HG02798 (cell line): ENCODE data around the gene NDUFA6.
"Not testable (repeated sequence)": the region's sequence is repeated elsewhere in the genome, so short reads cannot be mapped to it uniquely, and the experiment has no call there.

Source experiments
- ATAC-seq: cut with Tn5 transposase; IDR thresholded peaks from one replicate; pipeline ENCODE4 v1.9.1; 2021; ENCODE audit warnings: mild to moderate bottlenecking; ENCODE audit not compliant: unreplicated experiment, poor library complexity

NDUFA6 gene

DNA sequence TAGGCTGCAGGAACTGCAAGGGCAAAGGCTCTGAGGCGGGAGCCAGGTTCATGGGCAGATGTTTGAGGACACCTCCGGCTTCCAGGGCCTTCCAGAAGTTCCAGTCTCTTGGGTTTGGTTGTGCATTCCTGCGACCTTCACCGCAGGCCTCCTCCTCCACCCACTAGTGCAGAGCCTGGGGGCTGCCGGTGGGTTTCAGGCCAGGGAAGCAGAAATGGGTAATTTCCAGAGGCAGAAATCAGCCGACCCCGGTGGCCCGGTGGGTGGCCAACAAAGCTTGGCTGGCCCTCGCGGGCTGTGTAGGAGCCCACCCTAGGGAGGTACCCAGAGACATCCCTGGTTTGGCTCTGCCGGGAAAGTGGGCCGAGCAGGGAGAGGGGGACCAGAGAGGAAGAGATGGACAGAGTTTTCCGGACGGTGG is 16.9 kb downstream of the NDUFA6 start:
- no peak for ATAC-seq

DNA sequence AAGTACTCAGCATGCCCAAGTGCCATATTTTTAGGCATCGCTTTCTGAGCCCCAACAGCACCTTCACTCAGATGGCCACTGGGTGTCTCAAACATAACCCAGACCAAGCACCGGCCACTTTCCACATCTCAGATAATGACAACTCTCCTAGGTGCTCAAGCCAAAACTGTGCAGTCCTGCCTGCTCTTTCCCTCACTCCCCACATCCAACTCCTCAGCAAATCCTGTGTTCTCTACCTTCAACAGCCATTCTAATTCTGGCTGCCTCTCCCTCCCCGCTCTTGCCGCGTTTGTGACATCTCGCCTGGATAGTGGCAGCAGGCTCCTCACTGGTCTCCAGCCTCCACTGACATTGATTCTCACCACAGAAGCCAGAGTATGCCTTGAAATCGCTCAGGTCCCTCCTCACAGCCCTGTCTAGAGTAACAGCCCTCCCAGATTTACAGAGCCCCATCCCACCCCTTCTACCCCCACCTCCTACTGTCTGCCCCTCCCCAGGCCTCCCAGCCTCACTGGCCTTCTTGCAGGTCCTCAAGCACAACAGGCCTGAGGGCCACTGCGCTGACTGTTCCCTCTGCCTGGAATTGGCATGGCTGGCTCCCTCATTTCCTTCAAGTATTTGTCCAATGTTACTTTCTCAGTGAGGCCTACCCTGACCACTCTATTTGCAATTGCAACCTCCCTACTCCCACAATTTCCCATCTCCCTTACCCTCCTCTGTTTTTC is 17.8 kb downstream of the NDUFA6 start:
- no peak for ATAC-seq

DNA sequence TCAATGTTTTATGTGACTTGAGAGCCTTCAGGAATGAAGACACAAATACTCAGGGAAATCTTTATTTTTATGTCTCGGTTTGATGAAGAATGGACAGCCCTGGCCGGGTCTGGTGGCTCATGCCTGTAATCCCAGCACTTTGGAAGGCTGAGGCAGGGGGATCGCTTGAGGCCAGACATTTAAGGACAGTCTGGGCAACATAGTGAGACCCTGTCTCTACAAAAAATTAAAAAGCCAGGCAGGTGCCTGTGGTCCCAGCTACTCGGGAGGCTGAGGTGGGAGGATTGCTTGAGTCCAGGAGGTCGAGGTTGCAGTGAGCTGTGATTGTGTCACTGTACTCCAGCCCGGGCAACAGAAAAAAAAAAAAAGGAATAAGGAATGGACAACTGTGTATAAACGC is 19.1 kb downstream of the NDUFA6 start:
- not testable (repeated sequence) for ATAC-seq

DNA sequence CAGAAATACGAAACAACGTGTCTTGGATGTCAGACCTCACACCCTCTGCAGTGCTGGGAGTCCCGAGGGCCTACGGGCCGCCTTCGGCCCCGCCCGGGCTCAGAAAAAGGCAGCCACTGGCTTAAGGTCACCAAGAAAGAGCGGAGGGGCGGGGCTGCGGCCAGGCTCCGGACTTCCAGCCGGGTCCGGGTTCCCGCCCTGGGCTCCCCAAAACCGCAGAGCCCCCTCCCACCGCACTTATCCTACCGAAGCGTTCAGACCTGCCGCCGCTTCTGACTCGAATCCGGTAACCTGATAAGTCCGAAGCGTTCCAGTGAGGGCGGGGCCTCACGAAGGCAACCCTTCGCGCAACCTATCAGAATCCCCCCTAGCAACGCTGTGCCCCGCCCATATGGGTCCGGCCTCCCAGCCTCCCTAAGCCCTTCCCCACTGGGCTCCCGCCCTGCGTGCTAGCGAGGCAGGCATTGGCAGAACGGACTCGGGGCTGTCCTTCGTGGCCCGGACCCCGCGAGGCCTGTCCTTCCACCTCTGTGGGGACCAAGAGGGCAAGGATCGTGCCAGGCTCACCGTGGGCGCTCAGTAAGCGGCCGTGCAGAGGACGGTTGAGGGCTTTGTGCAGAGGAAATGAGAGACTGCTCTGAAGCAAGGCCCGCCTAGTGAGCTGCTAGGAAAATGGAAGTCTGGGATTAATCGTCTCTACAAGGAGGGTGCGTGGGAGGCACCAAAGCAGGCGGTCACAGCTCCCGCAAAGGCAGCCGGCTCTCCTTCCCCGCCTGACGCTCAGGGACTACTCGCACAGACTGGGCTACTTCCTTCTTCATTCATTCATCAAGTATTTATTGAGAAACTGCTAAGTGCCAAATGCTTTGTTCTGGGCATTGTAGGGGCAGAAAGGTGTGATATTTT is 19.8 kb downstream of the NDUFA6 start, which contains the start of gene NAGA:
NAGA (minus strand) TSS at position 296 of the 906 bp plus-strand sequence. CDS start 515 bp downstream, outside the sequence.
- peak; percentile 94 for ATAC-seq

DNA sequence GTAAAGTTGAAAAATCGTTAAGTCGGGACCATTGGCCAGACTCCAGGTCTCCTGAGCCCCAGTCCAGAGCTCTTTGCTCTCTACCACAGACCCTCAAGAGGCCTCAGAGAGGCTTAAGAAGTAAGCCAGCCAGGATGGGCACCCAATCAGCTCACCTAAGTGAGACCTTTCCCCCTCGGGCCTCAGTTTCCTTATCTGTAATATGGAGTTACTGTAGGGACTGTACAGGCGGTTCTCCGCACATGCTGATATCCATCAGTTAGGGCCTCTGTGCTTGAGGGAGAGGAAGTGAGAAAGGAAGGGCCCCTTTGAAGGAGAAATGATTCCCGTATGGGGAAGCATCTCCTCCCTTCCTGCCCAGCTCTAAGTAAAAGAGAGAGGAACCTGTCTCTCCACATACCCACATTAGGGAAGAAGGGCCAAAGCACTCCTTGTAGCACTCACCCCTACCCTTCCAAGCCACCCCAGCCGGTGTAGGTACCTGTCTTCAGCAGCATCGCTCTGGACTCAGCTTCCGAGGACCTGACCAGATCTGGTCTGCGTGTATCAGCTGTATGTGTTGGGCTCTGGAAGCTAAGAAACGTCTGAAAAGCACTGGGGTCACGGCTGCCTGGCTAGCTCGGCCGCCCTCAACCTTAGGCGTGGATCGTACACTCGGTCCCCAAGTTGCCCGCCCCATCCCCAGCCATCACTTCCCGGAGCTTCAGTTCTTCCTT is 20.6 kb downstream of the NDUFA6 start:
- peak; percentile 6 for ATAC-seq

DNA sequence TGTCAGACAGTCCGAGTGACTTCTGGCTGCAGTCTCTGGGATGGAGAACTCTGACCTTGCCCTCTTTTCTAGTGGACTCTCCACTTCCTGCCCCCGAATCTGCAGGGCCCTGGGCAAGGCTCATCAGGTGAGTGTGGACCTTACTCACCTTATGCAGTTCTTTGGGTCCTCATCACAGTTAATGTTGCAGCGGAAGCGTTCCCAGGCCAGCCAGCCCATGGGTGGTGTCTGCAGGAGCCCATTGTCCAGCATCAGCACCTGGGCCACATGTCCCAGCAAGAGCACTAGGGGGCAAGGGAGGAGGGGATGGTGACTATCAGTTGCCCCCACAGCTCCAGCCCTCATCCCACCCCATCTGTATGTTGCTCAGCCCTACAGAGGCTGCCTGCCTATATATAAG is 22.3 kb downstream of the NDUFA6 start:
- ATAC-seq: no peak

DNA sequence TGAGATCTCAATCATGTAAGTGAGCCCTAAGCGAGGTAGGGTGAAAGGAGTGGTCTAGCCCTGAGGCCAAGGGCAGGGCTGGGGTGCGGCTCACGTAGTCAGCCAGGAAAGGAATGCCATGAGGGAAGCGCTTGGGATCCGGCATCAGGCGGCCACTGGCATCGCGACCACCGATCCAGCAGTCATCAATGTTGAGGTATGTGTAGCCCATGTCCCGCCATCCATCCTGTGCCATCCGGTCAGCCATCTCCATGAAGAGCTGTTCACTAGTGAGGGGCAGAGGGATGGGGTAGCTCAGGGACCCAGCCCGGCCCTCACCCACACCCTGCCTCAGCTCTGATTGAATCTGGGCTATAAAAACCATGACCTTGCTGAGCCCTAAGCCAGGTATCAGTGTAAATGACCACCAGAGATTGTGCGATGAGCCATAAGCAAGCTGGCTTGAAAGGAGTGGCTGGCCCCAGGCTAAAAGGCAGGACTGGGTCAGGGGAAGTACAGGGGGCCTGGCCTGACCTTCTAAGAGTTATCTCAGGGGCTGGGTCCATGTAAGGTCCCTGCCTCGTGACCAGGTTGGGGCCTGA is 22.8 kb downstream of the NDUFA6 start:
- ATAC-seq: no peak

DNA sequence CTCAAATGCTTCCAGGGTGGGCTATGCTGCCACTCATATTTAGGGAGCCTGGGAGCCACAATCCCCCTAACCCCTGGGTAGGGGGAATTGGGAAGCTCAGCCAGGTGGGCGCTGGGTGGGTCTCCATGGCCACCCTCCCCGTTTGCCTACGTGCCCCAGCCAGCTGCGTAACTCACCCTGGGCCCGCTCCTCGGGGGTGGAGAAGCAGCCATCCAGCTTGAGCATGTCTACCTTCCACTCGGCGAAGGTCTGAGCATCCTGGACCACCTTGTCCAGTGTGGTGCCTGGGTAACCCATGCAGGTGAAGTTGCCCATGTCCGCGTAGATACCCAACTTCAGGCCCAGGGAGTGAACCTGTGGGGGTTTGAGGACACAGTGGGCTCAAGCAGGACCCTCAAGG is 23.6 kb downstream of the NDUFA6 start:
- ATAC-seq: no peak

DNA sequence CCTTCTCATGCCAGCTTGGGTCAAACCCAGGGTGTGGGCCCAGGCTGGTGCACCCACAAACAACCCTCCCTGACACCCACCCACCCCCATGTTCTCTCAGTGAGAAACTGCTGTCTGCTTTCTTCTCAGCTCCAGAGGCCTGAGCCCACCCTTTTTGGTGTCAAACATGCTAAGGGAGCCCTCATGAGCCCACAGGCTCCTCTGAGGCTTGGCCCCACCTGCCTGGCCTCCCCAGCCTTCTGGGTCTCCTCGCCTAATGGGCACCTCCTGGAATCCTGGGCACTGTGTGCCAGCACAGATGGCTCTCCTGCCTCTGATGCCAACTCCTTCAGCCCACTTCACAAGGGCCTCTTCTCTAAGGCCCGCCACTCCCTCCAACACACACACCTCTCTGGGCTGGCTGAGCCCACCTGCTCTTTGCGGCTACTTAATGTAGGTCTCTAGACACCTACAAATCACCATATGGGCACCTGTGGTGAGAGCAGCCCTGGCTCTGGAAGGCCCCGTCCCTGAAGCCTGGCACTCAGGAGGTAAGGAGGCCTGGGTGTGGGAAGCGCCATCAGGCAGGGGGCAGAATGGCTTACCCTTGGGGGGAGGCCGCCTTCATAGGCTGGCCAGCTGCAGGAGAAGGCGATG is 24.3 kb downstream of the NDUFA6 start:
- no peak for ATAC-seq

DNA sequence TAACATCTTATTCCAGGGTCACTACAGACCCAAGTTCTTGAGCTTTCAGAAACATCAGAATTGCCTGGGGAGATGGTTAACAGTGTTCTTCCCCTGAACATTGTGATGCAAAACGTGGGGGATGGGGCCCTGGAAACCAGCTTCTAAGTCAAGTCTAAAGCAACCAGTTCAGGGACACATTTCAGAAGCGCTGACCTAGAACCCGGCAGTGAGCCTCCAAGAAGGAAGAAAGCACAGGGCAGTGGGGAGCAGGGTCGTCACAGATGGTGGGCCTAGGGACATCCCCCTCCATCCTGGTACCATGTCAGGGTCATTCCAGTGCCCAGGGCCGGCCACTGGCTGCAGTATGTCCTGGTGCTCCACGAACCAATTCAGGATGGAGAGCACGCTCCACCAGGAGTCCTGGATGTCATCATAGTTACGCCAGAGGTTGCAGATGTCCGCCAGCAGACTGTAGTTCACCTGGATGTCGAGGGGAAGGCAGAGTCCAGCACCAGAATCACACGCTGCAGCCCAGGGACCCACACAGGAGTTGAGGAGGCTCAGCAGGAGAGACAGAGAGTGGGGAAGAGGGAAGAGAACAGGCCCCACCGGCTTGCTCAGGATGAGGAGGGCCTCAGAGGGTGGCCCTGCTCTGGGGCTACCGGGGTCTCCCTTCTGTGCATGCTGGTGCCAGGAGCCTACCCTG is 25.0 kb downstream of the NDUFA6 start:
- no peak for ATAC-seq

DNA sequence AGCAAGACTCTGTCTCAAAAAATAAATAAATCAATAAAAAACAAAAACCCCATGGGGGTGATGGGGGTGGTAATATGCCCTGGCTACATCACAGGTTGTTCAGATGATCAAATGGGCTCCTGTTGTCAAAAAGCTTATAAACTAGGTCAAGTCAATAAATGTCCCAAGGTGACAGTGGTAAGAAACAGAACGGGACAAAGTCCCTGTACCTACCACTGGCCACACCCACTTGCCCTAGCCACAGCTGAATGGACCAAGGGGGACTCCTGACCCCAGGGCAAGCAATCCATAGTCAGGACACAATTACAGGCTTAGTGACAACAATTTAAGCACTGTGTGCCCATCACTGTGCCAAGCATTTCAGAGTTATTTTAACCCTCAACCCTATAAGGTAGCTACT is 25.9 kb downstream of the NDUFA6 start:
- no peak for ATAC-seq

DNA sequence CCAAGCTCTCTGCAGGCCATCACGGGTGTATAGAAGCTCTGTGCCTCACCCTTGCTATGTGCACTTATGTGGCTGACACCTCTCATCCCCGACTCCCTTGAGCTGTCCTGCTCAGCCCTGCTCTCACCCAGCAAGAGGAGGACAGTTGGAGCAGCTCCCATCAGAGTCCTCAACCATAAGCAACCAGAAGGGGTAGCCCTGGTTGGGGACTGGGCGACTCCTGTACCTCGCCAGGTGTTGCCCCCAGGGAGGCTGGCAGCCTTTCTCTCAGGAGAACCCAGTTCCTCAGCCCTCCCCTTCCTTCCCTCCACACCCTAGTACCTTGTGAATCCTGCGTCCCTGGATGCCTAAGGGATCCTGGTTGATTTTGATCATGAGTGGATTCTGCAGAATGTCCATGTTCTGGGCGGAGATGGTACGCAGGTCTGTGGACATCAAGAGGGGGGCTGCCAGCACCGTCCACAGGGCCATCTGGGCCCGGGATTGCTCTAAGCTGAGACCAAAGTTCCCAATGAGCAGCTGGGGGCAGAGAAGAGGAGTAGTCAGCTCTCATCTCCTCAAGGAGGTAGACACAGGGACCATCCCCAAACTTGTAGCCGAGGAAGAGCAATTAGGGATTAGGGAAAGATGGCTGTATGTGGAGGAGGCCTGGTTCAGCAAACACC is 27.9 kb downstream of the NDUFA6 start:
- no peak for ATAC-seq

DNA sequence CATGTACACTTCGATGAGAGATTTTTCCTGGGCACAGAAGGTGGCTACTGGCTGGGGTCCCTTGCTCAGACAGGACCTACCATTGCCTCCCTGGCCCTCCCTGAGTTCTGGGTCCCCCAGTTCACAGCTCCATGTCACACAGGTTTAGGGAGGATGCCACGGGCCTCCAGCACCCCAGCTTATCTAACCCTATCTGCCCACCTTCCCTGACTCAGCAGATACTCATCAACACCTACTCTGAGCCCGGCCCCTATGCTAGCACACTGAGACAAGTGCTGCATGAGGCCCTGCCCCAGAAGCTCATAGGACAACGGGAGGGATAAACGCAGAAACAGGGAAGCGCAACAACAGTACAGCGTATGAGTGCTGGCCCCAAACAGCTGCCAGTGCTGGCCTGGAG is 29.5 kb downstream of the NDUFA6 start:
- no peak for ATAC-seq

DNA sequence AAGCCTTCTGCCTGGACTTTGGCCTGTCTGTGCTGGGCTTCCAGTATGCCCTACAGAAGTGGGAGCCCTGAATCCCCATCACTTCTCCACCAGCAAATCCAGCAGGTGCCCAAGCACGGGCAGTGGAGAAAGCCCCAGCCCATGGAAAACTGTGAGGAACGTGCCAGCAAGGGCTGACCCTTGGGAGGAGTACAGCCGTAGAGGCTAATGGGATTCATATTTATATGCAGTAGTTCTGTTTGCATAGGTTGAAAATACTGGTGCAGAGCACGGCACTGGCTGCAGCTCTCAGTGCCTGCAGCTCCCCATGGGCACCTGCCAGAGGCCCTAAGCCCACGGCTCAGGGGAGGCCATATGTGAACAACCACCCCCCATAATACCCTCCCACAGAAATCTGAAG is 30.1 kb downstream of the NDUFA6 start:
- no peak for ATAC-seq

DNA sequence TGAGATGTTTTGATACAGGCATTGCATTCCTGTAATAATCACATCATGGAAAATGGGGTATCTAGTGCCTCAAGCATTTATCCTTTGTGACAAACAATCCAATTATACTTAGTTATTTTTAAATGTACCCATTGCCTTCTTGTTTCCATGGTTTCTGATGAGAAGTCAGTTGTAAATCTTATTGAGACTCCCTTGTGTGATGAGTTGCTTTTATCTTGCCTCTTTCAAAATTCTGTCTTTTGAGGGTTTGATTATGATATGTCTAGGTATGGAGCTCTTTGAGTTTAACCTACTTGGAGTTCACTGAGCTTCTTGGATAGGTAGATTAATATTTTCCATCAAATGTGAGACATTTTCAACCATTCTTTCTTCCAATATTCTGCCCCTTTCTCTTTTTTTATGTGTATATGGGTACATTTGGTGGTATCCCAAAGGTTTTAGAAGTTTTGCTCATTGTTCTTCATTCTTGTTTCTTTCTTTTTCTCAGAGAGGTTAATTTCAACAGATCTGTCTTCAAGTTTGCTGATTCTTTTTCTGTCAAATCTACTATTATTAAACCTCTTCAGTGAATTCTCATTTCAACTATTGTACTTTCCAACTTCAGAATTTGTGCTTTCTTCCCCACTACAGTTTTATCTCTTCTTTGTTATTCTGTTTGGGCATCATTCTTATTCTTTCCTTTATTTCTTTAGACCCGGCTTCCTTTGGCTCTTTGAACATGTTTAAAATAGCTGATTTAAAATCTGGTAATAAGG is 33.6 kb downstream of the NDUFA6 start:
- no peak for ATAC-seq

DNA sequence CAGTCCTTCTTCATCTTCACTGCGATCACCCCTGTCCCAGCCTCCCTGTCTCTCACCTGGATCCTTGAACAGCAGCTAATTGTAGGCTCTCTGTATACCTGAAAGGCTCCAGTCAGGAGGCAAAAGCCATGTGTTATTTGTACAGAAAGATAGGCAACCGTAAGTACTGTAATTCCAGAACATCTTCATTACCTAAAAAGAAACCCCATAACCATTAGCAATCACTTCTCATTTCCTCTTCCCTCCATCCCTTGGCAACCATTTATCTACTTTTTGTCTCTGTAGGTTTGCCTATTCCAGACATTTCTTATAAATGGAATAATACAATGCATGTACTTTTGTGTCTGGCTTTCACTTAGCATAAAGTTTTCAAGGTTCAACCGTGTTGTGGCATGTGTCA is 37.8 kb downstream of the NDUFA6 start:
- no peak for ATAC-seq

DNA sequence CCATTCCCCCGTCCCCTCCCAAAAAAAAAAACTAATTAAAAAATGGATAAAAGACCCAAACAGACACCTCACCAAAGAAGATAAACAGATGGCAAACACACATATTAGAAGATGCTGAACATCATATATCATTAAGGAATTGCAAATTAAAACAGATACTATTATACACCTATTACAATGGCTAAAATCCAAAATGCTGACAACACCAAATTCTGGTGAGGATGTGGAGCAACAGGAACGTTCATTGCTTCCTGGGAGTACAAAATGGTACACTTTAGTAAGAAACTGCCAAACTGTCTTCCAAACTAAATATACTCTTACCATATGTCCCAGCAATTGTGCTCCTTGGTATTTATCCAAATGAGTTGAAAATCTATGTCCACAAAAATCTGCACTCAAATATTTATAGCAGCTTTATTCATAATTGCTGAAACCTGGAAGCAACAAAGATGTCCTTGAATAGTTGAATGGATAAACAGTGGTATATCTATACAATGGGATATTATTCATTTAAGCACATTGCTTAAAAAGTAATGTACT is 39.9 kb downstream of the NDUFA6 start:
- no peak for ATAC-seq

DNA sequence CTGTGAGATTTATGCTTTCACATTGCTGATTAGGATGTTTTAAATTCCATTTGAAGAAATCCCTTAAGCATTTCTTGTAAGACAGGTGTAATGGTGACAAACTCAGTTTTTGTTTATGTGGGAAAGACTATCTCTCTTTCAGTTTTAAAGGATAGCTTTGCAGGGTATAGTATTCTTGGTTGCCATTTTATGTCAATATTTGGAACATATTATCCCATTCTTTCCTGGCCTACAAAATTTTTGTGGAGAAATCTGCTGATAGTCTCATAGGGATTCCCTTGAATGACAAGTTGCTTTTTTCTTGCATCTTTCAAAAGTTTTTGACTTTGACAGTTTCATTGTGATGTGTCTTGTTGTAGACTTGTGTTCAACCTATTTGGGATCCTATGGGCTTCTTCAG is 48.8 kb downstream of the NDUFA6 start:
- no peak for ATAC-seq
